ENCODE results near the gene GSTM1.

DNA sequence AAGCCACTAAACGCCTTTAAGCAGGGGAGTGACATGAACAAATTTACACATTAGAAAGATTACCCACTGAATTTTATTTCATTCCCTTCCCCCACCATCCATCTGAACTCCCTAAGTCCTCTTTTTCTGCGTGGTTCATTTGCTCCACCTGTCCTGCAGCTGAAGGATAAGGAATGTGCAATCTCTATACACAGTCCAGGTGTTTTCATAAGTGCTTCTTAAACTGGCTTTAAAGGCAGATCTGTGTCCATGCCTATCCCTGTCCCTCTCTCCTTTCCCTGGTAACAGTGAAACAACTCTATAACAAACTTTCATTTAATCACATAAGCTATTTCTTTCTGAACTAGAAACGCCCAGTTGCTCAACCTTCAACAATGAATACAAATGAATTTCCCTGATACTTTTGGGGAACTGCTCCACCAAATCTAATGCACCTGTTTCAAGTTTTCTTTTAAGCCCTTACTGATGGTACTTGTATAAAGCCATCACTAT, 44.8 kb downstream of the GSTM1 start:
- TF ChIP-seq, protein P1, sequence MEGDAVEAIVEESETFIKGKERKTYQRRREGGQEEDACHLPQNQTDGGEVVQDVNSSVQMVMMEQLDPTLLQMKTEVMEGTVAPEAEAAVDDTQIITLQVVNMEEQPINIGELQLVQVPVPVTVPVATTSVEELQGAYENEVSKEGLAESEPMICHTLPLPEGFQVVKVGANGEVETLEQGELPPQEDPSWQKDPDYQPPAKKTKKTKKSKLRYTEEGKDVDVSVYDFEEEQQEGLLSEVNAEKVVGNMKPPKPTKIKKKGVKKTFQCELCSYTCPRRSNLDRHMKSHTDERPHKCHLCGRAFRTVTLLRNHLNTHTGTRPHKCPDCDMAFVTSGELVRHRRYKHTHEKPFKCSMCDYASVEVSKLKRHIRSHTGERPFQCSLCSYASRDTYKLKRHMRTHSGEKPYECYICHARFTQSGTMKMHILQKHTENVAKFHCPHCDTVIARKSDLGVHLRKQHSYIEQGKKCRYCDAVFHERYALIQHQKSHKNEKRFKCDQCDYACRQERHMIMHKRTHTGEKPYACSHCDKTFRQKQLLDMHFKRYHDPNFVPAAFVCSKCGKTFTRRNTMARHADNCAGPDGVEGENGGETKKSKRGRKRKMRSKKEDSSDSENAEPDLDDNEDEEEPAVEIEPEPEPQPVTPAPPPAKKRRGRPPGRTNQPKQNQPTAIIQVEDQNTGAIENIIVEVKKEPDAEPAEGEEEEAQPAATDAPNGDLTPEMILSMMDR (conservative IDR thresholded peaks at IDR 0.05) = no peak
- TF ChIP-seq ZFX (IDR thresholded peaks at IDR 0.05) = no peak
